Endothelial cell of umbilical vein (primary cell): ENCODE data around the gene KRT3.

ENCODE experiments used
- FOS ChIP-seq: IDR thresholded peaks from 2 replicates; pipeline ENCODE4 v1.6.1; 2011; ENCODE audit warnings: mild to moderate bottlenecking, low read length, moderate library complexity, borderline replicate concordance; ENCODE audit not compliant: insufficient read depth
- POLR2A ChIP-seq: IDR thresholded peaks from 2 replicates; pipeline ENCODE4 v1.6.1; 2012; ENCODE audit warnings: low read depth, mild to moderate bottlenecking, control low read depth, low read length

GRCh38 chr12:52809166-52809565 is 13.2 kb upstream of the KRT3 start:
- TF ChIP-seq FOS, result no peak
- no peak for TF ChIP-seq POLR2A
